Mammary epithelial cell (primary cell): ENCODE measurements around the gene PEMT.

Experiments
- EZH2 ChIP-seq: IDR thresholded peaks from 2 replicates; pipeline ENCODE4 v1.6.1; 2012; ENCODE audit warnings: low read length, inconsistent platforms, borderline replicate concordance
- TF ChIP-seq, protein P1 (sequence below), 2 donors: IDR thresholded peaks in 1 of 2; conservative IDR thresholded peaks in 1 of 2; 2 replicates each; pipeline ENCODE4 v1.5.1; 2011 to 2012; ENCODE audit warnings: inconsistent platforms in 2 of 2, low read length in 2 of 2, mild to moderate bottlenecking in 2 of 2, control low read depth in 1 of 2, low read depth in 1 of 2; ENCODE audit not compliant: insufficient read depth in 1 of 2; ENCODE audit errors: extremely low read depth in 1 of 2

DNA sequence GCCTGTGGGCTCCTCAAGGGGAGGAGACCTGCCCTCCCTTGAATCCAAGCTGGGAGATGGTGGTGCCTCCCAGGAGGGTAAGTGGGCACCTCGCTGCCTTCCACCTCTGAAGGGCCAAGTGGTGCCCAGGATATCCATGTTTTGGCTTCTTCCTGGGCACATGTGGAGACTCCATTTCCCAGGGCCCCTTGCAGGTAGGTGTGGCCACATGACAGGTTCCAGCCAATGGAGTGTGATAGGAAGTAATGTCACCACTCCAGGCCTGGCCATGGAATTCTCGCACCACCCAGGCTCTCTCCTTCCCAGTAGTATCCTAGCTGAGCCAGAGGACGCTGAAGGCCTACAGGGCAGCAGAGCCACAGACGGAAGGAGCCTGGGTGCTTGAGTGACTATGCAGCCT lies 17.6 kb upstream of the PEMT start:
- TF ChIP-seq, protein P1, sequence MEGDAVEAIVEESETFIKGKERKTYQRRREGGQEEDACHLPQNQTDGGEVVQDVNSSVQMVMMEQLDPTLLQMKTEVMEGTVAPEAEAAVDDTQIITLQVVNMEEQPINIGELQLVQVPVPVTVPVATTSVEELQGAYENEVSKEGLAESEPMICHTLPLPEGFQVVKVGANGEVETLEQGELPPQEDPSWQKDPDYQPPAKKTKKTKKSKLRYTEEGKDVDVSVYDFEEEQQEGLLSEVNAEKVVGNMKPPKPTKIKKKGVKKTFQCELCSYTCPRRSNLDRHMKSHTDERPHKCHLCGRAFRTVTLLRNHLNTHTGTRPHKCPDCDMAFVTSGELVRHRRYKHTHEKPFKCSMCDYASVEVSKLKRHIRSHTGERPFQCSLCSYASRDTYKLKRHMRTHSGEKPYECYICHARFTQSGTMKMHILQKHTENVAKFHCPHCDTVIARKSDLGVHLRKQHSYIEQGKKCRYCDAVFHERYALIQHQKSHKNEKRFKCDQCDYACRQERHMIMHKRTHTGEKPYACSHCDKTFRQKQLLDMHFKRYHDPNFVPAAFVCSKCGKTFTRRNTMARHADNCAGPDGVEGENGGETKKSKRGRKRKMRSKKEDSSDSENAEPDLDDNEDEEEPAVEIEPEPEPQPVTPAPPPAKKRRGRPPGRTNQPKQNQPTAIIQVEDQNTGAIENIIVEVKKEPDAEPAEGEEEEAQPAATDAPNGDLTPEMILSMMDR (conservative IDR thresholded peaks at IDR 0.05 in 1 of 2, IDR thresholded peaks at IDR 0.05 in 1 of 2; ENCODE audit: extremely low read depth in 1 of 2, insufficient read depth in 1 of 2, low read depth in 1 of 2, low read length in 2 of 2) = no peak
- TF ChIP-seq EZH2 = no peak
